Smooth muscle cell (in vitro differentiated cells): Measurements from ENCODE around the gene SH3BGRL3. TPM values are rescaled to one million over a fixed set of nuclear protein-coding genes. Genes with fewer than 3 reads are reported as not detected.

Experiments
- DNase-seq: peaks from one replicate; lab custom pipeline; 2025; ENCODE audit not compliant: unreplicated experiment; lab: John Stamatoyannopoulos, UW
- H2AFZ ChIP-seq: fragments of 200-600 bp; sonication (generic); 2 replicates; pipeline ENCODE4 v1.6.0; 2016; ENCODE audit warnings: antibody characterized with exemption, low read depth, mild to moderate bottlenecking
- H3F3A ChIP-seq: fragments of 200-600 bp; sonication (generic); 2 replicates; pipeline ENCODE4 v1.6.0; 2017; ENCODE audit warnings: antibody characterized with exemption, low read depth
- H3K27ac ChIP-seq: fragments of 200-600 bp; sonication (generic); 2 replicates; pipeline ENCODE4 v1.5.1; 2016; ENCODE audit warnings: low read depth, mild to moderate bottlenecking
- H3K27me3 ChIP-seq: fragments of 200-600 bp; sonication (generic); 2 replicates; pipeline ENCODE4 v1.6.1; 2016; ENCODE audit warnings: low read depth, mild to moderate bottlenecking
- H3K36me3 ChIP-seq: fragments of 200-600 bp; sonication (generic); 2 replicates; pipeline ENCODE4 v1.5.1; 2016; ENCODE audit warnings: low read depth
- H3K4me1 ChIP-seq: fragments of 200-600 bp; sonication (generic); 2 replicates; pipeline ENCODE4 v1.5.1; 2016; ENCODE audit warnings: low read depth
- H3K4me2 ChIP-seq: fragments of 200-600 bp; sonication (generic); 2 replicates; pipeline ENCODE4 v1.6.0; 2016; ENCODE audit warnings: mild to moderate bottlenecking
- H3K4me3 ChIP-seq: fragments of 200-600 bp; sonication (generic); 2 replicates; pipeline ENCODE4 v1.5.1; 2016; ENCODE audit warnings: mild to moderate bottlenecking
- H3K79me2 ChIP-seq: fragments of 200-600 bp; sonication (generic); 2 replicates; pipeline ENCODE4 v1.6.0; 2016; ENCODE audit warnings: low read depth, mild to moderate bottlenecking
- H3K9ac ChIP-seq: fragments of 200-600 bp; sonication (generic); 2 replicates; pipeline ENCODE4 v1.6.0; 2016; ENCODE audit warnings: low read depth
- H3K9me3 ChIP-seq: fragments of 200-600 bp; sonication (generic); replicated peaks from 2 replicates; pipeline ENCODE4 v1.5.1; 2016; ENCODE audit warnings: low read depth
- H4K20me1 ChIP-seq: fragments of 200-600 bp; sonication (generic); 2 replicates; pipeline ENCODE4 v1.6.0; 2016; ENCODE audit warnings: low read depth
- WGBS: methylation state at CpG from one replicate; pipeline ENCODE4 v1.1.7; 2016; ENCODE audit warnings: low lambda C conversion rate; 5-methylcytosine and 5-hydroxymethylcytosine counted together
- polyA plus RNA-seq: library from polyadenylated mRNA; unstranded; fragments of >200 nt; fragmentation: Nextera tagmentation; extraction: Ambion mirVana; gene quantifications from 2 replicates; pipeline ENCODE4 v1.2.1, GENCODE V29; 2016
- total RNA-seq: library from RNA; depleted of rRNA; stranded (reverse); fragments of >200 nt; gene quantifications from 2 replicates; pipeline ENCODE4 v1.2.3, GENCODE V29; 2014
- TF ChIP-seq, protein P1 (sequence below): fragments of 200-600 bp; sonication (generic); IDR thresholded peaks from 2 replicates; pipeline ENCODE4 v1.5.1; 2017; ENCODE audit warnings: borderline replicate concordance, mild to moderate bottlenecking, antibody characterized with exemption; ENCODE audit not compliant: insufficient read depth, poor library complexity, severe bottlenecking

The SH3BGRL3 gene
- total and polyA plus RNA-seq, 2 experiments from 2014 or later = 241 to 1,367 TPM

DNA sequence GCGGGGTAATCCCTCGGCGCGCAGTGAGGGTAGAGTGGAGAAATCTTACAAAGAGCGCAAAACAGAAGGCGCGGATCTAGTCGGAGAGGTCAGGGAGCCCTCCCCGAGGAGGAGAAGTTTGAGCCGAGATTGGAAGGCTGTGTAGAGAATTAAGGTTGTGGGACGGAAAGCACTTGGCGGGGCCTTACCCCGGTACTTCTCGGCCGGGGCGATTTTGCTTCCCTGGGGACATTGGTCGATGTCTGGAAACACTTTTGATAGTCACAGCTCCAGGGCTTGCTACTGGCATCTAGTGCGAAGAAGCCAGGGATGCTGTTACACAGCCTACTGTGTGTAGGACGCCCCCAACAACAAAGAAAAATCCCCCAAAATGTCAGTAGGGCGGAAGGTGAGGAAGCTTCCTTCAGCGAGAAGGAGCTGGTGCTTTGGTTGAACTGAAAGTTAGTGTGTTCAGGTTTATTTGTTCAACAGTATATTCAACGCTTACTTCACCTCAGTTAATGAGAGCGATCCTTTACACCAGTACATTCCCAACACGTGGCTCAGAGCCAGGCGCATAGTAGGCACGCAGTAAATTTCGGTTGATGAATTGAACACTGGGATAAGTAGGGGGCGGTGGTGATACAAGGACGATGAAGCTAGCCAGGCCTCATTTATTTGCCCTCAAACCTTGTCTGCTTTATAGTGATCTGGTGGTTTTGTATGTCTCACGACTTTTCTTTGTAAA is 45.1 kb upstream of the SH3BGRL3 start:
- Histone ChIP-seq H3K4me1 (peaks cover 4% of the 10 kb centered on the region), H3K27ac (peak overlapping the region; percentile 78), H3F3A (no peaks in the 10 kb centered on the region), H3K4me3 (peak overlapping the region; percentile 87), H3K36me3 (no peaks in the 10 kb centered on the region), H2AFZ (peak overlapping the region; percentile 98), H3K9ac (peak overlapping the region; percentile 78), H3K27me3 (no peaks in the 10 kb centered on the region), H3K4me2 (peak overlapping the region; percentile 87), H4K20me1 (peaks cover 6% of the 10 kb centered on the region), H3K79me2 (peaks cover 39% of the 10 kb centered on the region), H3K9me3 (no peaks in the 10 kb centered on the region)
- WGBS = 3% methylated on average over 30 of the region's 30 CpGs
- TF ChIP-seq, protein P1, sequence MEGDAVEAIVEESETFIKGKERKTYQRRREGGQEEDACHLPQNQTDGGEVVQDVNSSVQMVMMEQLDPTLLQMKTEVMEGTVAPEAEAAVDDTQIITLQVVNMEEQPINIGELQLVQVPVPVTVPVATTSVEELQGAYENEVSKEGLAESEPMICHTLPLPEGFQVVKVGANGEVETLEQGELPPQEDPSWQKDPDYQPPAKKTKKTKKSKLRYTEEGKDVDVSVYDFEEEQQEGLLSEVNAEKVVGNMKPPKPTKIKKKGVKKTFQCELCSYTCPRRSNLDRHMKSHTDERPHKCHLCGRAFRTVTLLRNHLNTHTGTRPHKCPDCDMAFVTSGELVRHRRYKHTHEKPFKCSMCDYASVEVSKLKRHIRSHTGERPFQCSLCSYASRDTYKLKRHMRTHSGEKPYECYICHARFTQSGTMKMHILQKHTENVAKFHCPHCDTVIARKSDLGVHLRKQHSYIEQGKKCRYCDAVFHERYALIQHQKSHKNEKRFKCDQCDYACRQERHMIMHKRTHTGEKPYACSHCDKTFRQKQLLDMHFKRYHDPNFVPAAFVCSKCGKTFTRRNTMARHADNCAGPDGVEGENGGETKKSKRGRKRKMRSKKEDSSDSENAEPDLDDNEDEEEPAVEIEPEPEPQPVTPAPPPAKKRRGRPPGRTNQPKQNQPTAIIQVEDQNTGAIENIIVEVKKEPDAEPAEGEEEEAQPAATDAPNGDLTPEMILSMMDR = peak; percentile 1
- DNase-seq = no peak

DNA sequence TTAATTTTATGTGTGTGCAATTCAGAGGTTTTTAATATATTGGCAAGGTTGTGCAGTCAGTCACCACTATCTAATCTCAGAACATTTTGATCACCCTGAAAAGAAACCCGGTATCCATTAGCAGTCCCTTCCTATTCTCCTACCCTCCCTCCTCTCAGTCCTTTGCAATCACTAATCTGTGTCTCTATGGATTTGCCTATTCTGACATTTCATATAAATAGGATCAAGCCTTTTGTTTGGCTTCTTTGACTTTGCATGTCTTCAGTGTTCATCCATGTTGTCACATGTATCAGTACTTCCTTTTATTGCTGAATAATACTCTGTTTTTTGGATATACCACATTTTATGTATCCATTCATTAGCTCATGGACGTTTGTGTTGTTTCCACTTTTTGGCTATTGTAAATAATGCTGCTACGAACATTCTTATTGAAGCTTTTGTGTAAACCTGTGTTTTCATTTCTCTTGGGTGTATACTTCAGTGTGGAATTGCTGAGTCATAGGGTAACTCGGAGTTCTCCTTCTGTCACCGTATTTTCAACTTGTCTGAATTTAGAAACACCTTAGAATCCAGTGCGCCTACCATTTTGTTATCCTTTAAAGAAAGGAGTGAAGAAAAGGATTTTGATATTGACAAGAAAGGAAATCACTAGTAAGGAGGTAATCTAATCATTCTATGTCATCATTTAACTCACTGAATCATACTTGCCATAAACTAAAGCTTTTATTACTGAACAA is 42.5 kb upstream of the SH3BGRL3 start:
- Histone ChIP-seq H3K27me3 (no peaks in the 10 kb centered on the region), H3K36me3 (no peaks in the 10 kb centered on the region), H3K79me2 (peaks cover 43% of the 10 kb centered on the region), H3K4me3 (no peak overlapping the region), H3F3A (no peaks in the 10 kb centered on the region), H3K4me1 (peaks cover 4% of the 10 kb centered on the region), H3K9me3 (no peaks in the 10 kb centered on the region), H4K20me1 (peaks cover 6% of the 10 kb centered on the region), H3K4me2 (peak overlapping the region; percentile 13), H3K27ac (peak overlapping the region; percentile 22), H2AFZ (no peak overlapping the region), H3K9ac (no peak overlapping the region)
- TF ChIP-seq, protein P1 = no peak
- no peak for DNase-seq
- 68% methylated on average over 6 of the region's 6 CpGs for WGBS

DNA sequence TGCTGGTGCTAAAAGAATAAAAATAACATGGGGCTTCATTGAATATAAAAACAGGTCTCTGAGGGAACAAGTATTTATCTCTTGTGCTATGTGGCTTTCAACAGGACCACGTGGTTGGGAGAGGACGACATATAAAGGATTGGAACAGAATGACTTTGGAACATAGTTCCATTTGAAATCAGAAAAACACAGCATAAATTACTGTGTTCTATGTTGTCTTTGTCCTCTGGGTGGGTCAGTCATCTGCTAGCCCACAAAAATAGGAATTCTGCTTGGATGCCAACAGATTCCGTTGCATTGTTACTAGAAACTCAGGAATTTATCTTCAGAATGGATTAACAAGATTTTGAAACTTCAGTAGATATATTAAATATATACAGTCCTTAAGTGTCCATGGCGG is 40.0 kb upstream of the SH3BGRL3 start:
- H3K36me3 ChIP-seq = no peaks in the 10 kb centered on the region
- no peak overlapping the region for H3K4me3 ChIP-seq
- peaks cover 6% of the 10 kb centered on the region for H4K20me1 ChIP-seq
- TF ChIP-seq, protein P1 = no peak
- no peak overlapping the region for H3K27ac ChIP-seq
- peaks cover 43% of the 10 kb centered on the region for H3K79me2 ChIP-seq
- peaks cover 4% of the 10 kb centered on the region for H3K4me1 ChIP-seq
- no peaks in the 10 kb centered on the region for H3K27me3 ChIP-seq
- no peak overlapping the region for H3K4me2 ChIP-seq
- no peak overlapping the region for H2AFZ ChIP-seq
- no peaks in the 10 kb centered on the region for H3F3A ChIP-seq
- no peaks in the 10 kb centered on the region for H3K9me3 ChIP-seq
- DNase-seq = no peak
- 97% methylated on average over 4 of the region's 4 CpGs for WGBS
- H3K9ac ChIP-seq = no peak overlapping the region
